Measurements from ENCODE around the gene PPP6R2. TPM values are rescaled to one million over a fixed set of nuclear protein-coding genes. Genes with fewer than 3 reads are reported as not detected.
A peak's percentile ranks its signal among the peaks of the same experiment; 100 is the strongest.
"Not testable (repeated sequence)": the region's sequence is repeated elsewhere in the genome, so short reads cannot be mapped to it uniquely, and the experiment has no call there.

Gene PPP6R2
- polyA plus RNA-seq, 3 donors from 2014 or later: 13.5 to 43.5 (median 19.6) TPM

- not testable (repeated sequence) for DNase-seq, H3K9me3 Mint-ChIP-seq, H3K27ac Mint-ChIP-seq
These were observed 8.7 kb upstream of the PPP6R2 start for GRCh38 chr22:50334433-50334832.

GRCh38 chr22:50337262-50338041, 5.7 kb upstream of the PPP6R2 start:
- no peaks in the 10 kb centered on the region for H3K36me3 Mint-ChIP-seq
- peaks cover 9 to 13% of the 10 kb centered on the region in 2 donors for H3K4me1 Mint-ChIP-seq
- peaks cover 0 to 6% (median 4%) of the 10 kb centered on the region in 3 donors for H3K27me3 Mint-ChIP-seq (ENCODE audit: low read depth in 3 of 3)
- no peaks in the 10 kb centered on the region for H3K9me3 Mint-ChIP-seq
- H3K27ac Mint-ChIP-seq: no peak overlapping the region
- no peak overlapping the region for H3K4me3 Mint-ChIP-seq
- DNase-seq: no peak

More at GRCh38 chr22:50334433-50334832, 8.7 kb upstream of the PPP6R2 start:
- H3K4me3 Mint-ChIP-seq; H3K36me3 Mint-ChIP-seq; H3K4me1 Mint-ChIP-seq; H3K27me3 Mint-ChIP-seq (ENCODE audit: low read depth in 3 of 3): not testable (repeated sequence)

- H3K9me3 Mint-ChIP-seq: no peaks in the 10 kb centered on the region
- H3K27ac Mint-ChIP-seq: no peak overlapping the region
- peaks cover 0 to 7% (median 6%) of the 10 kb centered on the region in 3 donors for H3K27me3 Mint-ChIP-seq (ENCODE audit: low read depth in 3 of 3)
- no peaks in the 10 kb centered on the region for H3K36me3 Mint-ChIP-seq
- peaks cover 11 to 15% of the 10 kb centered on the region in 2 donors for H3K4me1 Mint-ChIP-seq
- no peak overlapping the region for H3K4me3 Mint-ChIP-seq
- no peak for DNase-seq
These were observed 5.0 kb upstream of the PPP6R2 start for GRCh38 chr22:50338042-50338573.

GRCh38 chr22:50338860-50339462, 4.2 kb upstream of the PPP6R2 start:
- no peaks in the 10 kb centered on the region for H3K9me3 Mint-ChIP-seq

GRCh38 chr22:50339945-50340879, 2.9 kb upstream of the PPP6R2 start:
- Mint-ChIP-seq H3K27ac (no peak overlapping the region), H3K27me3 (ENCODE audit: low read depth in 3 of 3) (peaks cover 0 to 7% (median 6%) of the 10 kb centered on the region in 3 donors), H3K9me3 (no peaks in the 10 kb centered on the region), H3K4me3 (no peak overlapping the region), H3K36me3 (no peaks in the 10 kb centered on the region), H3K4me1 (peaks cover 11 to 15% of the 10 kb centered on the region in 2 donors)
- DNase-seq: peak; percentile 37 to 51 (median 40)

More at GRCh38 chr22:50338860-50339462, 4.2 kb upstream of the PPP6R2 start:
- DNase-seq: no peak
- no peaks in the 10 kb centered on the region for H3K36me3 Mint-ChIP-seq
- H3K4me1 Mint-ChIP-seq: peaks cover 11 to 15% of the 10 kb centered on the region in 2 donors
- peaks cover 0 to 7% (median 6%) of the 10 kb centered on the region in 3 donors for H3K27me3 Mint-ChIP-seq (ENCODE audit: low read depth in 3 of 3)
- H3K4me3 Mint-ChIP-seq: no peak overlapping the region
- H3K27ac Mint-ChIP-seq: no peak overlapping the region

GRCh38 chr22:50341977-50342650, 1.0 kb upstream of the PPP6R2 start:
- peak; percentile 84 to 87 (median 86) for DNase-seq
- peaks cover 11 to 15% of the 10 kb centered on the region in 2 donors for H3K4me1 Mint-ChIP-seq
- H3K27ac Mint-ChIP-seq: peak overlapping the region; percentile 85 to 95 (median 90)
- H3K36me3 Mint-ChIP-seq: no peaks in the 10 kb centered on the region
- H3K27me3 Mint-ChIP-seq (ENCODE audit: low read depth in 3 of 3): peaks cover 0 to 7% (median 6%) of the 10 kb centered on the region in 3 donors
- H3K9me3 Mint-ChIP-seq: no peaks in the 10 kb centered on the region
- peak overlapping the region; percentile 86 to 94 (median 89) for H3K4me3 Mint-ChIP-seq

GRCh38 chr22:50343541-50343935, 411 bp downstream of the PPP6R2 start:
- H3K4me3 Mint-ChIP-seq: peak overlapping the region in 4 of 5 donors; percentile 25 to 80 (median 56)
- peaks cover 0 to 7% (median 6%) of the 10 kb centered on the region in 3 donors for H3K27me3 Mint-ChIP-seq (ENCODE audit: low read depth in 3 of 3)
- peaks cover 11 to 15% of the 10 kb centered on the region in 2 donors for H3K4me1 Mint-ChIP-seq
- no peaks in the 10 kb centered on the region for H3K36me3 Mint-ChIP-seq
- no peaks in the 10 kb centered on the region for H3K9me3 Mint-ChIP-seq
- H3K27ac Mint-ChIP-seq: peak overlapping the region in 3 of 6 donors; percentile 45 to 85 (median 60)
- no peak for DNase-seq

- Mint-ChIP-seq H3K9me3 (no peaks in the 10 kb centered on the region), H3K27ac (peak overlapping the region in 1 of 6 donors; percentile 21), H3K4me1 (peaks cover 8 to 11% of the 10 kb centered on the region in 2 donors), H3K4me3 (peak overlapping the region in 2 of 5 donors; percentile 21 to 32), H3K36me3 (no peaks in the 10 kb centered on the region), H3K27me3 (ENCODE audit: low read depth in 3 of 3) (peaks cover 0 to 7% (median 6%) of the 10 kb centered on the region in 3 donors)
- DNase-seq: no peak
These were observed 3.3 kb downstream of the PPP6R2 start for GRCh38 chr22:50346470-50346869.

GRCh38 chr22:50347157-50347556, 4.0 kb downstream of the PPP6R2 start:
- H3K36me3 Mint-ChIP-seq: no peaks in the 10 kb centered on the region
- DNase-seq: no peak
- no peak overlapping the region for H3K27ac Mint-ChIP-seq
- H3K9me3 Mint-ChIP-seq: no peaks in the 10 kb centered on the region
- peaks cover 5% of the 10 kb centered on the region in 2 donors for H3K4me1 Mint-ChIP-seq
- peaks cover 0 to 4% (median 4%) of the 10 kb centered on the region in 3 donors for H3K27me3 Mint-ChIP-seq (ENCODE audit: low read depth in 3 of 3)
- H3K4me3 Mint-ChIP-seq: no peak overlapping the region

GRCh38 chr22:50348058-50348457, 4.9 kb downstream of the PPP6R2 start:
- H3K4me1 Mint-ChIP-seq: peaks cover under 1 to 1% of the 10 kb centered on the region in 2 donors
- H3K27me3 Mint-ChIP-seq (ENCODE audit: low read depth in 3 of 3): no peaks in the 10 kb centered on the region
- peaks cover 0 to 1% (median 0%) of the 10 kb centered on the region in 3 donors for H3K36me3 Mint-ChIP-seq
- no peak overlapping the region for H3K4me3 Mint-ChIP-seq
- no peak for DNase-seq
- H3K9me3 Mint-ChIP-seq: no peaks in the 10 kb centered on the region
- no peak overlapping the region for H3K27ac Mint-ChIP-seq

- DNase-seq: no peak
- Mint-ChIP-seq H3K27ac (peak overlapping the region in 1 of 6 donors; percentile 21), H3K36me3 (peaks cover 5 to 13% (median 6%) of the 10 kb centered on the region in 3 donors), H3K27me3 (ENCODE audit: low read depth in 3 of 3) (peaks cover 0 to 1% (median 0%) of the 10 kb centered on the region in 3 donors), H3K4me1 (peaks cover 23 to 45% of the 10 kb centered on the region in 2 donors), H3K4me3 (no peak overlapping the region), H3K9me3 (peaks cover 0 to 2% (median 0%) of the 10 kb centered on the region in 6 donors)
These were observed 13.1 kb downstream of the PPP6R2 start for GRCh38 chr22:50356186-50356585.

- Mint-ChIP-seq H3K9me3 (peaks cover 0 to 2% (median 0%) of the 10 kb centered on the region in 6 donors), H3K27me3 (ENCODE audit: low read depth in 3 of 3) (peaks cover 0 to 1% (median 0%) of the 10 kb centered on the region in 3 donors), H3K4me3 (no peak overlapping the region), H3K36me3 (peaks cover 10 to 14% (median 11%) of the 10 kb centered on the region in 3 donors), H3K27ac (peak overlapping the region; percentile 14 to 81 (median 76)), H3K4me1 (peaks cover 34 to 55% of the 10 kb centered on the region in 2 donors)
- DNase-seq: no peak
These were observed 14.1 kb downstream of the PPP6R2 start for GRCh38 chr22:50357222-50357621.

All from immature natural killer cell (primary cell).